DMS53 treated with DMSO at 0.1 percent for 48 hours (cell line): ENCODE results near the gene CYSTM1.
"Not testable (repeated sequence)": the region's sequence is repeated elsewhere in the genome, so short reads cannot be mapped to it uniquely, and the experiment has no call there.

Experiments
- DNase-seq: peaks from one replicate; lab custom pipeline; 2025; ENCODE audit not compliant: unreplicated experiment; lab: John Stamatoyannopoulos, UW

CYSTM1 gene

DNA sequence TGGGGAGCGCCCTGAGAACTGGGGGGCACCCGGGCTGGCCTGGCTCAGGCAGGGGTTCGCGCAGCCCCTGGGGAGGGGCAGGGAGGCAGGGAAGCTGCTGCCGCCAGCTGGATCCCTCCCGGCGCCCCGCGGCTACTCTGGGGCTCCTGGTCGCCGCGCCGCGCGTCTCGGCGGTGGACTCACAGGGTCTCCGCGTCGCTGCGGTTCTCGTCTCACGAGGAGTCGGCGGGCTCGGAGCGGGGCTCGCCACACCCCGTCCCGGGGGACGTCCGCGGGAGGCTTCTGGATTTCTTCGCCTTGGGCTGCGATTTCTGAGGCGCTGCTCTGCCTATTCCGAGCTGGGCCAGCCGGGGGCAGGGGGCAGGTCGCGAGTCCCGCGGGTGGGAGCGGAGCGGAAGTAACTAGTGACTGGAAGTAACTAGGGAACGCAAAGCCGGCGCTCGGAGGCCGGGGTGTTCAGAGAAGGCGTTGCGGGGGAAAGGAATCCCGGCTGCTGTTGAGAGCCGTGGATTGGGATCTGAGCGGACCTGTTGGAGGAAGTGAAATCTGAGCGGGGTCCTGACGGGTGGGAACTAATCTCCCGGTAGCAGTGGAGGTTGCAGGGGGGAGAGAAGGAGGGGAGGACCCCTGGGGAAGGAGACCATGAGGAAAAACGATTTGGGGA lies 511 bp downstream of the CYSTM1 start:
- peak; percentile 42 for DNase-seq

DNA sequence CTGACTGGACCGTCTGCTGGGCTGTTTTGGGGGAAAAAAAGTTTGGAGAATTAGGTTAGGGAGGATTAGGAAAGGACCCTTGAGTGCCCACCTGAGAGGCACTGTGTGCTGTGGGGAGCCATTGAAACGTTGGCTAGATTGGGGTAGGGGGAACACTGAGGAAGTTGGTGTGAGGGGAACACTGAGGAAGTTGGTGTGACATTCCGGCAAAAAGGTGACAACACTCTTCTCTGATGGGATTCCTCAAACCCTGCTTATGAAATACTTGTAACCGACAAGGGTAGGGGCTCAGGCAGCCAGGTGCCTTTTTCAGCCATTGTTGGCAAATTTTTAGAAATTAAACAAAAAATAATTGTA lies 1.0 kb downstream of the CYSTM1 start:
- no peak for DNase-seq

DNA sequence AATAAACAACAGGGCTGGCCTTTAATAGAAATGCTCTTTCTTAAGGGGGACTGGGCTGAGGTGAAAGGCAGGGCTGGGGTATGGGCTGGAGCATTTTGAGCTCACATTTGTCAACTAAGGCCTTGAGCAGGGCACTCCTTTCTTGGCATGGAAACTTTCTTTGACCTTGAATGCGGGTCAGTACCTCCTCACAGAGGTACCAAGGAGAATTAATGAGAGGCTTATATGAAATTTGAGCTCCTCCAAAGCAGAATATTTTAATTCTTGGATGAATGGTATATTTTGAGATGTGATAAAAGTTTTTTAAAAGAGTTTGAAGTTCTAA lies 3.1 kb downstream of the CYSTM1 start:
- DNase-seq = no peak

DNA sequence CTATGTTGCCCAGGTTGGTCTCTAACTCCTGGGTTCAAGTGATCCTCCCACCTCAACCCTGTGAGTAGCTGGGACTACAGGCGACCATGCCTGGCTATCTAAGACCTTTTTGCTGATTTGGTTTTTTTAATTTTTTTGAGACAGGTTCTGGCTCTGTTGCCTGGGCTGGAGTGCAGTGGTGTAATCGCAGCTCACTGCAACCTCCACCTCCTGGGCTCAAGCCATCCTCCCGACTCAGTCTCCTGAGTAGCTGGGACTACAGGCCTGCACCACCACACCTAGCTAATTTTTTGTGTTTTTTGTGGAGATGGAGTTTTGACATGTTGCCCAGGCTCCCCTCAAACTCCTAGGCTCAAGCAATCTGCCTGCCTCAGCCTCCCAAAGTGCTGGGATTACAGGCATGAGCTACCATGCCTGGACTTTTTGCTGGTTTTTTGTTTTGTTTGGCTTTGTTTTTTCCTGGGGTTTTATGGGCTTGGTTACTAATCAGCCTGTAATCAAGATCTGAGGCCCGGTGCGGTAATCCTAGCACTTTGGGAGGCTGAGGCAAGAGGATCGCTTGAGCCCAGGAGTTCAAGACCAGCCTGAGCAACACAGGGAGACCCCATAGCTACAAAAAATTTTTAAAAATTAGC lies 3.6 kb downstream of the CYSTM1 start:
- DNase-seq = no peak

DNA sequence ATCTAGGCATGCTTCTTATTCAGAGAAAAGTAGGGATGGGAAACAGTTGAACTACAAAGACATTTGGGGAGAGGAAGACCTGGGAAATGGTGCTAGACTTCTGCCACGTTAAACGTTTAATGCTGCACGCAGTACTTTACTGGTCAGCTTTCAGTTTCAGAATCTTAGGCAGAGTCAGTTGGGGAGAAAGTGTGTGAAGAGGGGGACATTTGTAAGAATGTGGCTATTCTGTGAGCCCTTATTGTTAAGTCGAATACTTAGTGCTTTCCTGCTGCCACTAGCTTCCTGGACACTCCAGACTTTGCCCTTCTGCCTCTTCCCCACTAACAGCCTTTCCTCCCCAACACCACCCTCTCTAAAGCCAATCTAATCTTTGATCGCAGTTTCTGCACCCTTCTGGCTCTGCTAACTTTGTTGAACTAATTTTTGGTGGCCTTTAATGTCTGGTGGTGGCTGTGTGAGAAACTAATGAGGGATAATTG lies 6.1 kb downstream of the CYSTM1 start:
- no peak for DNase-seq

DNA sequence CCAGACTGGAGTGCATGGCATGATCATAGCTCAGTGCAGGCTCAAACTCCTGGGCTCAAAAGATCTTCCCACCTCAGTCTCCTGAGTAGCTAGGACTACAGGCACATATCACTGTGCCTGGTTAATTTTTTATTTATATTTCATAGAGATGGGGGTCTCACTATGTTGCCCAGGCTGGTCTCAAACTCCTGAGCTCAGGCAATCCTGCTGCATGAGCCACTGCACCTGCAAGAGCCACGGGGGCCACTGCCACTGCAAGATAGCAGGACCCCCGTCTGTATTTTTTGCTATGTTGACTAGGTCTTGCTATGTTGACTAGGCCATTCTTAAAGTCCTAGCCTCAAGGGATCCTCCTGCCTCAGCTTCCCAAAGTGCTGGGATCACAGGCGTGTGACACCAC lies 6.5 kb downstream of the CYSTM1 start:
- no peak for DNase-seq

DNA sequence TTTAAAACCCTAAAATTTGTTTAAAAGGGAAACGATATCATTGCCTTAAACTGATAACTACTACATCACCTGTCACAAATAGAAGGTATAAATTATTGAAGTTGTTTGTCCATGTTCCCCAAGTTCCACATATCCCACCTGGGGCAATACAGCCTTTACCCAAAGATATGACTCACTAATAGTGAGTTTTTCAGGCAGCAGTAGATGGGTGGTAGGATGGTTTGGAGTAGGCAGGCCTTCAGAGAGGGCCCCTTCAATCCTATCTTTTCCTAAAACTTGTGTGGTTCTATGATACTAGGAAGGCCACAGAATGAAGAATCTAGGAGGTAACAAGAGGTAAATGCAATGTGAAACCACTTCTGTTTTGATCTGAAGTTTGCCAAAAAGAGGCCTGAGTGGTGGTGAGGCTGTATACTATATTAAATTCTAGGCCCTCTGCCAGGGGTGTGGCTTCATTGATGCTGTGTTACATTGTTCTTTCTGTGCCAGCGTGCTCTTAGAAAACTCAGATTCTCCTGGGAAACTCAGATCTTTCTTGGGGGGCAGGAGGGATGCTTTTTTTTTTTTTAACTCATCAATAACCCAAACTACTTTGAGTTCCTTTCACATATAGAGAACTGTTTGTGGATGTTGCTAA lies 7.2 kb downstream of the CYSTM1 start:
- DNase-seq = no peak

DNA sequence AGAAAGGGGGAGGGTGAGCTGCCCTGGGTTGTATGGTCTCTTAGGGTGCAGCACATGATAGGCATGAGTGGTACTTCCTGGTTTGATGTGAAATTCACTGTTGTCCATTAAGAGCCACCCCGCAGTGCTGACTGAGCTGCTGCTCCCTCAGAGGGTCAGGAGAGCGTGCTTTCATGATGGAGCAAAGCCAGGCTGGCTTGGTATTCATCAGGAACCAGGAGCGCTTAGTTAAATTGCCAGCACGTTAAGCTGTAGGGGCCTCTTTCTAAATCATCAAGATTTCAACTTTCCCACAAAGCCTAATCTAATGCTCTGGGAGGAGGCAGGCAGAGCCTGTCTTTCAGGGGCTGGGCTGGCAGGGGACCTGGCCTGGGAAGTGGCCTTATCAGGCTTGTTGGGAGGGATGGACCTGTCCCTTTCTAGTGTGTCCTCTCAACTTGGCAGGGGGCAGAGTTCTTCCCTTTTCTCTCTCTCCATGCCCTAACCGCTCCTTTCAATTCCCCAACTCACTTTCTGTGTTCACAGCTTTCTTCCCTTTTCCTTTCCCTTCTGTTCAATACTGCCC lies 7.9 kb downstream of the CYSTM1 start:
- DNase-seq = no peak

DNA sequence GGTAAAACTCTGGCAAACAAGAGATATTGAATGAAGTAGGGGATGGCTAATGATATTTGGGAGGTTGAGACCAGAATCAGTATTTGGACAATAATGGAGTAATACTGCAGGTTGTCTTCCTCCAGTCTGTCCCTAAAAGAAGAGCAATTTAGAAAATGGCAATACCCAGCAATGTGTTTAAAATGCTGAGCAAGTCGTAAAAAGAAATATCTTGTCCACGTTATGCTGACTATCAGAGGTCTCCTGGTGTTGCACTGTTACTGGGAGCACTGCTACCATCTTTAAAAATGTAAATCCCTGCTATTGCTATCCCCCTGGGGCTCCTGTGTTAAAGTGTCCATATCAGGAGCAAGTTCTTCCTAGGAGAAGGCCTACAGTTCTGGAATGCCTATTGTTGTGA lies 10.4 kb downstream of the CYSTM1 start:
- no peak for DNase-seq

DNA sequence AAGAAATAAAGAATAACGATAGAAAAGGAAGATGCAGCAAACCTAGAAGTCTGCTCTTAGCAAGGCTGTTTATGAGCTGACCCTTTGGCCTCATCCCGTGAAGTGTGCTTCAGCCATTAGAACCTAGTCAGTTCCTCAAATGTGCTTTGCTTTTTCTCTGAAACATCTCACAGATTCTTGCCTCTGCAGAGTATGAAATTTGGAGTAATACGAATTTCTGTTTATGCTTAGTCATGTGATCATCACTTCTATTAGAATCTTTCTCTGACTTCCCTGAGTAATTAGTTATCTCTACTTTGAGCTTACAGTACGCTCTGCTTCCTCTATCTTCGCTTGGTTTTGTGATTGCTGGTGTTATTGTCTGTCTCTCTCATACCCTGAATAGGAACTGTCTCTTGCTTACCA lies 11.3 kb downstream of the CYSTM1 start:
- DNase-seq = no peak

DNA sequence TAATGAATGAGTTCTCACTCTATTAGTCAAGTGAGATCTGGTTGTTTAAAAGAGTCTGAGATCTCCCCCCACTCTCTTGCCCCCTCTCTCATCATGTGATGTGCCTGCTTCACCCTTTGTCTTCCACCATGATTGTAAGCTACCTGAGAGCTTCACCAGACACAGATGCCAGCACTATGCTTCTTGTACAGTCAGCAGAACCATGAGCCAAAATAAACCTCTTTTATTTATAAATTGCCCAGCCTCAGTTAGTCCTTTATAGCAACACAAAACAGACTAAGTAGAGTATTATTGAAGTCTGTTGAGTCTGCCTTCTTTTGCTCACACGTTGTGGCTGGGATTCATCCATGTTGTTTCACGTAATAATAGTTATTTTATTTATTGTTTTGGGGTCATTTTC lies 14.3 kb downstream of the CYSTM1 start:
- no peak for DNase-seq

DNA sequence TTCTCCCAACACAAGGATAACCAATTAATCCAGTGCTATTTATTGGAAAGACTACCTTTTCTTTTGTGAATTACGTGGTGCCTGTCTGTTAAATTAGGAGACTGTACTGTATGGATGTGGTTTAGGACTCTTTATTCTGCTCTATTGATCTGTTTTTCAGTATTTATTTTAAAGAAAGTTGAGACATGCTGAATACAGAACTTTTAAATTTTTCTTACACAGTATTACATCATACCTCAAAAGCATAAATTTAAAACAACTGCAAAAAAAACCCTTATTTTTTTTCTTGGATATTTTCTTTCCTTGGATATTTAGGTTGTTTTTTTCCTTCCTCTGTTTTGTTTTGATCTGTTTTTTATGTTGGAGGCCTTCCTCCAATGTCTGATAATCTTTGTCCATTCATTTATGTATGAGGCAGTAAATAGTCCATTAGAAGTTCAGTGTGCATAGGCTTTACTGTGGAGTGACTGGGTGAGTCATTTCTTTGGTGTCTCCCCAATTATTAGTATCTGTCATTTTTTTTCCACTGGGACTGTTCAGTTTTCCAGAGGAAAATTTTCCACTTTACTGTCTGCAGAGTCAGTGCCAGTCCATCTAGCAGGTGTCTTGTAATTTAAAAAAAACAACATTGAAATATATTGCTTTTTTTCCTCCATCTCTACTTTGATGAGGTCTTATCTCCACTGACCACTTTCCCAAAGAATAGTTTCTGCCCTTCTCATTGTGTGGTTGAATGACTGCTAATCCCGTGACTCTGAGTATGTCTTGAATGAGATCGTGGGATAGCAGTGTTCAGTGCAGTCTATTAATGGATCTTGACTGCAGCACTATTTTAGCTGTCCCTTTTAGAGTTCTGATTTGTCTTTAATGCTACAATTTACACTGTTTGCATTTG lies 15.2 kb downstream of the CYSTM1 start:
- no peak for DNase-seq

DNA sequence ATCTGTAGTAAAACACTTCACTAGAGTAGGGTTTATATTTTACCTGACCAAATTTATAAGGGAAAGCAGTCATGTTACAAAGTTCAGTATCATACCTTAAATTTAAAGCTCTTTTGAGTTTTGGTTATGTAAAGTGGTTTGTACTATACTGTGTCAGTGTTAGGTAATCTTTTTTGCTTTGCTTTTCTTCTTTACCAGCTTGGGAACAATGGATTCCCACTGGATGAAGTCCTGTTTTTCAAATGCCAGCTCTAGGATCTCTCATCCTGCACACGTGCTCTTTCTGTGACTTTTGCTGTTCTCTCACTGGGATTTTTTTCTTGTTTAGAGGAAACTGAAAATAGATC lies 15.9 kb downstream of the CYSTM1 start:
- no peak for DNase-seq

DNA sequence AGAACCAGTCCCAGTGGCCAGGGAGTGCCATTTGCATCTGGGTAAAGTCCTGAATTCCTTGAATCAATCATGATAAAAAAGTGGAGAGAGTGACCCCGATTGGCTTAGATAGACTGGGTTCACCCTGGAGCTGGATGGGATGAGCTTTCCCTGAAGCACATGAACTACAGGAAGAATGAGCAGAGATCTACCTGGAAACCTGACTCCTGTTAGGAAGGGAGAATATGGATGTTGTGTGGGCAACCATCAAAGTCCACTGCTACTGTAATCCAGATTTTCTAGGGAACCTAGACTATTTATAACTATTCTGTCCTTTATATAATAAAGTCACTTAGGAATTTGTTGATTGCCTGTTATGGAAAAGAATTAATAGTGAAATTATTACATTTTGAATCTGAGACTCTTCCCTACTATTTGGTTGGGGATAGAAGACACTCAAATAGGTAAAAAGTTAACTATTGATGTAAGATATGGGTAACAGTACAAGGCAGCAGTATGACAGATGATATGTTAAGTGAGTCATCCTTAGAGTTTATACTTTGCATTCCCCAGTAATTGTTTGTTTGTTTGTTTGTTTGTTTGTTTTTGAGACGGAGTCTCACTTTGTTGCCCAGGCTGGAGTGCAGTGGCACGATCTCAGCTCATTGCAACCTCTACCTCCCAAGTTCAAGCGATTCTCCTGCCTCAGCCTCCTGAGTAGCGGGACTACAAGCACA lies 17.9 kb downstream of the CYSTM1 start:
- DNase-seq = no peak

DNA sequence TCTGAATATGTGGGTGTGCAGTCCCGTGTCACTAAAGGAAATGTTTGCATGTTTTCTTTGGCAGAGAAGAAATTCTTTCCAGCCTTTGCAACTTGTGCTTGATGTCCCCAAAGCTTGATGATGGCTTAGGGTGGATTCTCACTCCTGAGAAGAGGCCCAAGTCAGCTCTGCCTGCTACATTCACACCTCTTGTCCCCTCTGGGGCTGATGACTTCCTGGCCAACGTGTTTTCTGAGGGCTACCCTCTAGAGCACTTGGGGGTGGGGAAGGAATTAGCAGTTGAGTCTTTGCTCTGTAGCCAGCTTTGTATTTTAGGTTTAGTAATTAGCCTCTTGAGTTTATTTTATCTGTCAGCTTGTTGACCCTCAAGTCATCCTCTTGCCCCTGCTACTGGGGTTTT lies 19.7 kb downstream of the CYSTM1 start:
- no peak for DNase-seq

DNA sequence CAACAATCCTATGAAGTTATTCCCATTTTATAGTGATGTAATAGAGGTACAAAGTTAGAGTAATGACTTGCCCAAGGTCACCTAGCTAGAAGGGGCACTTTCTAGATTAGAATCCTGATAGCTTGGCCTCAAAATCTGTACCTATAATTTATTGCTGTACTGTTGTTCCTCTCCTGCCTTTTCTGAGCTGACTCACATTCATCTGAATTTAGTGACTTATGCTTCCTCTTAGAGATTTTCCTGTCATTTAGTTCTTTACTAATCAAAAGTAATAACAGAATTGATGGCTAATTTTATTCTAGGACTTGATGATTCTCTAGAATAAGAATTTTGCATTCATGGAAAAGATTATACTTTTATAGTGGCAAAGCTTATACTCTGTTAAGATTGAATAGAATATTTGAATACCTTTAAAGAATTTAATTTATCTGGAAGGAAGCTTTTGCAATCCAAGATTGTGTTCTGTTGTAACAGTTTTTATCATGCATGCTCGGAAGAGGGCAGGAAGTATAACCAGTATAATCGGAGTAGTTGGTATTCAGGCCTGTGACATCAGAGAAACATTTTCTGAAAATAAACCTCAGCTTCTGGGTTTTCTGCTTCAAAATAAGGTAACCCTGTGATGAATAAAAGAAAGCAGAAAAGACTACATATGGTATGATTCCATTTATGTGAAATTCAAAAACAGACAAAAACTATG lies 21.3 kb downstream of the CYSTM1 start:
- no peak for DNase-seq

DNA sequence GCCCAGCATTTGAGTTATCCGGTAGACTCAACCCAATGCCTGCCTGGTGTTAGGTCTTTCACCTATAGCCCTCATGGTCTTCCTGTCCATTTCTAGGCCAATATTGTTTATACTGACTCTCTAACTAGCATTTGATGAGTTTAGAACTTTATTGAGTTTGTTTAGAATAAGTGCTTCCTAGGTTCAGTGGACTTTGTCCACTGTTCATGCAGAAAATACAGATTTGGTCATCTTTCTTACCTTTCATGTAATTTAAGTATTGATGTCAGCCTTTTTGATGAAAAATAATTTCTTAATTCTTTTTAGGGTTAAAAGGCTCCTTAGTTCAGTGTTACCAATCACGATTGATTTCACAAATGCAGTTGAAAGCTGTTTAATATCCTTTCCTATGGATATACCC lies 22.0 kb downstream of the CYSTM1 start:
- DNase-seq = no peak

DNA sequence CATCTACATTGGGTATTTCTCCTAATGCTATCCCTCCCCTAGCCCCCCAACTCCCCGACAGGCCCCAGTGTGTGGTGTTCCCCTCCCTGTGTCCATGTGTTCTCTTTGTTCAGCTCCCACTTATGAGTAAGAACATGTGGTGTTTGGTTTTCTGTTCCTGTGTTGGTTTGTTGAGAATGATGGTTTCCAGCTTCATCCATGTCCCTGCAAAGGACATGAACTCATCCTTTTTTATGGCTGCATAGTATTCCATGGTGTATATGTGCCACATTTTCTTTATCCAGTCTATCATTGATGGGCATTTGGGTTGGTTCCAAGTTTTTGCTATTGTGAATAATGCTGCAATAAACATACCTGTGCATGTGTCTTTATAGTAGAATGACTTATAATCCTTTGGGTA lies 23.9 kb downstream of the CYSTM1 start:
- DNase-seq = not testable (repeated sequence)

DNA sequence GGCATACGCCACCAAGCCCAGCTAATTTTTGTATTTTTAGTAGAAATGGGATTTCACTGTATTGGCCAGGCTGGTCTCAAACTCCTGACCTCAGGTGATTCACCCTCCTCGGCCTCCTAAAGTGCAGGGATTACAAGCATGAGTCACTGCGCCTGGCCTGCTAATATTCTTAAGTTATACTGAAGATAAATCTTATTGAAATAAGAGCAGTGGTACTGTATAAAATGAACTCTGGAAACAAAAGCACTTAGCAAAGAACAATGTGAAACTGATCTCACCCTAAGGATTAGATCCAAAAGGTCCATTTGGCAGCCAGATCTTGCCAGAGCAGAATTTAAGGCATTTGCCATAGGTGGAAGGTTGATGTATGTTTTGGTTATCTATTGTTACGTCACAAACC lies 27.1 kb downstream of the CYSTM1 start:
- DNase-seq = no peak

DNA sequence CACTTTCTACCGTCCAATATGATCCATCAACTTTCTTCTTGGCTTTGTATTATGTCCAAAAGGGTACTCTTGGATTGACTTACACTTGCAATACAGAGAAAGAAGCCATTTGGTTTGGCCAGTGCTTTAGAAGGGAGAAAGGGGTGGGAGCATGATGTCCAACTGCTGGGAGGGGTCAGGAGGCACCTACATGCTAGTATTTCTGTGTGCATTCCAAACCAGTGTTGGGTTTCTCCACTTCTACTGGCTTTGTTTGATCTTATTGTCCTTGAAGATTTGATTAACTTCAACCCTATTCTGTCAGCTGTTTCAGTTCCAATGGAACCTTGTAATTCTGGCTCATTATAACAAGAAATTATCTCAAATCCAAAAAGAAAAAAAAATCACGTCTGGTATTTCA lies 27.6 kb downstream of the CYSTM1 start:
- no peak for DNase-seq
